ENCODE results near the gene KRT72.

The KRT72 gene

DNA sequence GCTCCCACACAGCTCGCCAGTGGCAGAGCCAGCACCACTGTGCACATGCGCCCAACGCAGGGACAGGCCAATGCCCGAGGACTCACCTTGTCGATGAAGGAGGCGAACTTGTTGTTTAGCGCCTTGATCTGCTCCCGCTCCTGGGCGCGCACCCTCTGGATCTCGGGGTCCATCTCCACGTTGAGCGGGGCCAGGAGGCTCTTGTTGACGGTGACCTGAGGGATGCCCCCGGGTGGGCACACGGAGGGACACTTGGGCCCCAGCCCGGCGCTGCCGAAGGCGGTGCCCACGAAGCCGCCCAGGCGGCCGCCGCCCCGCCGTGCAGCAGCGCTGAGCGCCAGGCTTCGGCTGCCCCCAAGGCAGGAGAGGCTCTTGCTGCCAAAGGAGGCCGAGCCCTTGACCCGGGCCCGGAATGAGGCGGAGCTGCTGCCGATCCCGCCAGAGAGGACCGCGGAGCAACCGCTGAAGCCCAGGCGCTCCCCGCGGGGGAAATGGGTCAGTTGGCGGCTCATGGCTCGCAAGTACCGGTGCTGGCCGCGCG lies at the start of gene KRT72:
TSS of gene KRT72 (minus strand) at position 523 of the 541 bp plus-strand sequence. CDS start at position 512, 11 bp downstream.
- no peak for DNase-seq

DNA sequence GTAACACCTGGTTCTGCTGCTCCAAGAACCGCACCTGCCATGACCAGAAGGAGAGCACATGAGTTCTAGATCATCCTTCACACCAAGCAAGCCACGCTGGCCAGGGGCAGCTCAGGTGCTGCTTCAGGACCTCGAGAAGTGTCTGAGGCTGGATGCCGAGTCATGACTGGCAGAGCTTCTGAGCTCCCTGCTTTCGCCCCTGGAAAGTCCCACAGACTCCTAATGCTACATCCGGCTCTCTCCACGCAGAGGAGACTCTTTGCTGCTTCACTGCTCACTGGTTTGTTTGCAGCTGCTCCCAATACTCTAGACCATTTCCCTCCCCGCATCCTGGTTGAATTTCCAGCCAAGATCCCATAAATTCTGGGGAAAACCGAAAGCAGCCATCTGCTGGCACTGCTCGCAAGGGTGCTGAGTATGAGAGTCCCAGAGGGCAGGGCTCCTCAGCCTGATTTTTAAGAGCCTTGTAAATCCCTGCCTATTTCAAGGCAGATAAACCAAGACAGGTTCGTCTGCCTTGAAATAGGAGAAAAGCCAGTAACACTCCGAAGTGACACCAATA lies 49.3 kb upstream of the KRT72 start:
- no peak for DNase-seq

DNA sequence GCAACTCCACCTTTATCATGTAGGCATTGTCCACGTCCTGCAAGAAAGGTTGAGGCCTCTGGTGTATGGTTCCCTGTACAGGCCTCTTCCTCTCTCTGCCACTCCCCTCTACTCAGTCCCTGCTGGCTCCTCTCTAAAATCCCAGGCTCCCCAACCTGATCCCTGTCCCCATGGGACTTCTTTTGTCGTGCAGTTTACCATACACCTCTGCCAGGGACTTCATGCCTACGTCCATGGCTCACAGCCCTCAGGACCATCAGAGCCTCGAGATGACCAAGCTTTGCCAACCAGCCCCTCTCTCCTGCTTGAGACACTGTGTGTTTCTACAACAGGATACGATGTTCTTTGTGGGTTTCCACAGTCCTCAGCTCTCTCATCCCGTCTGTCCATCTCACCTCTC lies 47.8 kb upstream of the KRT72 start:
- no peak for DNase-seq

DNA sequence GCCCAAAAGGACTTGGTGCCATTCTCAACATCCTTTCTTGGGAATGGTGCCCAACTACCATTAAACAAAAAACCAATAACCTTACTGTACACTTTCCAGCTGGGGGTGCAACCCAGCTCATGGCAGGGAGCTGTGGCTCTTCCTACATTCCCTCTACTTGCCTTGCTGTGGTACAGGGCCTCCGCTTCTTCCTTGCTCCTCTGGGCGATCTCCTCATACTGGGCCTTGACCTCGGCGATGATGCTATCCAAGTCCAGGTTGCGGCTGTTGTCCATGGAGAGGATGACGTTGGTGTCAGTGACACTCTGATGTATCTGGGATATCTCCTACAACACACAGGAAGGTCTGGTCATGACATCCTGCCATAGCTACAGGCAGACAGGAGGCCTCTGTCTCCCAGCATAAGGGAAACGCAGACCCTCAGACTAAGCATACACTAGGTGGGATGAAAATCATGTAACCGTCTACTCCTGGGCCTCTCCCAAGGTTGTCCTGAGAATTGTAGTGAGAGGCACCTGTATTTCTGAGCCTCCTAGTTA lies 46.8 kb upstream of the KRT72 start:
- DNase-seq, result no peak

DNA sequence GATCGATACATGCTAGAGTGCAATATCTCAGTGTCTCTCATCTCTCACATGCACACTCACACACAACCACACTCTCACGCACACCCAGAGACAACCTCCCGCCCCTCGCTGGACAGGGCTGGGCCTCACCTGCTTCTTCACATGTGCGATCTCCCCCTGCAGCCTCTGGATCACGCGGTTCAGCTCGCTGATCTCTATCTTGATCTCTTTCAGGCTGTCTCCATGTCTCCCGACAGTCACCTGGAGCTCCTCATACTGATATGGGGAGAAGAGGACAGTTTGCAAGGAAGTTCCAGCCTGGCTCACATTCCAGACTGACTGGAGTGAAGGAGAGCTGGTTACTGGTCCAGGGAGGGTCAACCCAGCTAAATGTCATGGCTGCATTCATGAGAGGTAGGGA lies 46.3 kb upstream of the KRT72 start:
- no peak for DNase-seq

DNA sequence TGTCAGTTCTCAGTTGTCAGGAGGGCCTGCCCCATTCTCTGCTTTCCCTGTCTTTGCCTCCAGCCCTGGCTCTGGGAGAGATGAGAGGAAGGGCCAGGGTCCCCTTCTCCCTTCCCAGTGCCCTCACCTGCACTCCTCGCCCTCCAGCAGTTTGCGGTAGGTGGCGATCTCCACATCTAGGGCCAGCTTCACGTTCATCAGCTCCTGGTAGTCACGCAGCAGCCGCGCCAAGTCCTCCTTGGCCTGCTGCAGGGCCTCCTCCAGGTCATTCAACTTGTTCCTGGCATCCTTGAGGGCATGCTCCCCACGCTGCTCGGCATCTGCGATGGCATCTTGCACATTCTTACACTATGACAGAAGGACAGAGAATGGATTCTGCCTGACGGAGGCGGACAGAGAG lies 45.4 kb upstream of the KRT72 start:
- no peak for DNase-seq

DNA sequence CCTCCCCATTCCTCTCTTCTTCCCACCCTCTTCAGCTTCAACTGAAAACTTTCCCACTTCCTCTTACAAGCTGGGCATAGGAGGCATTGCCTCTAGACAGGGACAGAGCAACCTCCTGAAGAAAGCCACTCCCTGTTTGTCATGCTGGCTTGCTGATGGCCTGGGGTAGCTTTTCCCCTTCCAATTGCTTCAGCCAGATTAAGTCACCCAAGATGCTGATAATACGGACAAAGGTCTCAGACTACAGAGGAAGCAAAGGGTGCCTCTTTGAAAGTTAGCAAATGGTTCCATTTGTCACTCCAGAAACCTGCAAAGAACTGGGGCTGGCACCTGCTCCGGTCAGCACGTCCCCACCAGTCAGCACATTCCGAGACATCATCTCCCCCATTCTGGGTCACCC lies 44.7 kb upstream of the KRT72 start:
- no peak for DNase-seq

DNA sequence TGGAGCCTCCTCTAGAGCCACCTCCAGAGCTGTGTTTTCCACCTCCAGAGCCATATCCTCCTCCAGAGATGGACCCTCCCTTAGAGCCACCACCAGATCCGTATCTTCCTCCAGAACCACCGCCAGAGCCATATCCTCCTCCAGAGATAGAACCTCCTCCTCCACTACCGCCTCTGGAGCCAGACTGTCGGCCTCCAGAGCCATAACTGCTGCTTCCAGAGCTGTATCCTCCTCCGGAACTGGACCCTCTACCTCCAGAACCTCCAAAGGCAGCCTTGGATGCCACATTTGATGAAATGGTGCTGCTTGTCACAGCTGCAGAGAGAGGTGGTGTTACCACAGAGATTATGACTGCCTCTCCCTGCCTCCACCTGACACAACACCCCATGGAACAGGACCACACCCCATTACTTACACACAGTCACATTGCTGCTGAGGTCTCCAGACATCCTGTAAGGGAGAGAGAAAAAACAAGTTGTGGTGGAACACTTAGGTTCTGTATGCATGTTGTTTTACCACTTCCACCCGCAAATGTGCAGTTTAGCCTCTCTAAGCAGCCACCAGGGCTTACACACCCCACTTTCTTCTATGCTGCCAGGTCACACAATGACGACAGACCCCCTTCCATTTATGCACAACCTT lies 44.0 kb upstream of the KRT72 start:
- no peak for DNase-seq

DNA sequence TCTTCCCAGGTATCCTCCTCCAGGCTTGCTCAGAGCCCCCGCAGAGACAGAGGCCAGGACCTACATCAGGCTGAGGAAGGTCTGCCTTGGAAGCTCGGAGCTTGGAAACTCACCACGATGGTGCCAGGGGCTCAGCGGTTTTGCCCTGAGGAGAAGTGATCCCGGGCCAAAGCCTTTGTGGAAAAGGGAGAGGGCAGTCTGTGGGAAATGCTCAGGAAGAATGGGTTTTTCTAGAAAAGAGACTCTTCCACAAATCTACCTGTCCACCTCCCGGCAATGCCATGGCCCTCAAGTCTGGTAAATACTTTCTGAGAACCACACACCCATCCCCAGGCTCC lies 42.8 kb upstream of the KRT72 start:
- DNase-seq, result no peak

DNA sequence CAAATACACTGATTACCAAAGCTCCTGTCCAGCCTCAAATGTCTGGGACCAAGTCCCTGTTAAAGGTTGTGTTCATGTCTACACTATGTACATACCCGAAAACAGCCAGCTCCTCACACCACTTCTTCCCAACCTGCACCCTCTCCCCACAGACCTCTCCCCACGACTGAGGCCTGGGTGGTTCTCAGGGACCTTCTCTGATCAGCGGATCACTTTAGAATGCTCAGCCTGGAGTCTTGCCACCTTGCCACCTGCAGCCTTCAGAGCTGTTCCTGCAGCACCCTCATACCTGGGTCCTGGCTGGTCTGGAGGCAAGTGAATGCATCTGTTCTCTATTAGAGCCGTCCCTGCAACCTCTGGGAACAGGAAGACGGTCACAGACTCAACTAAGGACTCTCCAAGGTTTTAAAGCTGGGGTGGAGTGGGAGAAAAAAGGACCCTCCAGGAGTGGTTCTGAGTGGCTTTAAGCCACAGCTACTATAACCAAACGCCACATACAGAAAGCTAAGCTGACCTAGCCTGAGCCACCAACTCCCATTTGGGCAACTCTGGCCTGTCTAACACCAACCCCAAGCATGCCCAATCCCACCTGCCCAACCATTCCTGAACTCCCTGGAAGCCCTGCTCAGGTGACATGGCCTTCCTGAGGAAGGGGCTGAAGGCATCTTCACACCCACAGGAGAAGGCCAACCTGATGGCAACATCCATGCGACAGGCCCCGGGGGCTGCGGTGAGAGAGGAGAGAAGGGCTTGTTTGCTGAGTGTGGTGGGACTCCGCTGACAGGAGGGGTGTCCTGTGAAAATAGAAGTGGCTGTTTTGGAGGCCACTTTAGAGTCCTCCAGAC lies 42.2 kb upstream of the KRT72 start:
- no peak for DNase-seq

DNA sequence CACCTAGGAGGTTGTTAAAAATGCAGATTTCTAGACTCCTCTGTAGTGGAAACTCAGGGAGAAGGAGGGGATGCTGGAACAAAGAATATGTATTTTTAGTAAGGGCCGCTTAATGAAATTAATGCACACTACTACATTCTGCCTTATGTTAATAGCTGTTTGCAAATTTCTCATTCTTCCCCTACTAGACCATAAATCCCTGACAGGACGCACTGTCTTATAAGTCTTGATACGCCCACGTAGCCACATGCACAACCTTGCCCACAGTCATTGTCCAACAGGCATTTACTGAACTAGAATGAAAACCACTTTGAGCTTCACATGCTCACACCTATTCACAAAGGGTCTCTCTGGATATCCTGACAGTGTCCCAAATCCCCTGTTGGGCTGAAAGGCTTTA lies 40.2 kb upstream of the KRT72 start:
- no peak for DNase-seq

DNA sequence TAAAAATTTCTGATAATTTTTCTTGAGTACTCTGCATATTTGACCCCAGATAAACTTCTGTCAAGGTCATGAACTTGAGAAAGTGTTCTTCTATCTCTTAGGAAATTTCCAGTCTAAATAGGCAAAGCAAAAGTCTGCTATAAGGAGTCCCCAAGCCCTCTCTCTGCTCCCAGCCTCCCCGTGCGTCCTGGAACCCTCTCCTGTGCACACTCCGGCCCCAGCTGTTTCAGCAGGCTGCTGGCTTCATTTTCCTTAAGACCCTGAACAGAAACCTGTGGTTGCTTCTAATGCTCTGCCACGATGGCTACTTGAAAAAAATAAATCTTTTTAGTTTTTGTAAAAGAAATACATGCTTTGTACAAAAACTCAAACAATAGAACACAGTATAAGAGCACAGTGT lies 36.0 kb upstream of the KRT72 start:
- DNase-seq, result no peak

DNA sequence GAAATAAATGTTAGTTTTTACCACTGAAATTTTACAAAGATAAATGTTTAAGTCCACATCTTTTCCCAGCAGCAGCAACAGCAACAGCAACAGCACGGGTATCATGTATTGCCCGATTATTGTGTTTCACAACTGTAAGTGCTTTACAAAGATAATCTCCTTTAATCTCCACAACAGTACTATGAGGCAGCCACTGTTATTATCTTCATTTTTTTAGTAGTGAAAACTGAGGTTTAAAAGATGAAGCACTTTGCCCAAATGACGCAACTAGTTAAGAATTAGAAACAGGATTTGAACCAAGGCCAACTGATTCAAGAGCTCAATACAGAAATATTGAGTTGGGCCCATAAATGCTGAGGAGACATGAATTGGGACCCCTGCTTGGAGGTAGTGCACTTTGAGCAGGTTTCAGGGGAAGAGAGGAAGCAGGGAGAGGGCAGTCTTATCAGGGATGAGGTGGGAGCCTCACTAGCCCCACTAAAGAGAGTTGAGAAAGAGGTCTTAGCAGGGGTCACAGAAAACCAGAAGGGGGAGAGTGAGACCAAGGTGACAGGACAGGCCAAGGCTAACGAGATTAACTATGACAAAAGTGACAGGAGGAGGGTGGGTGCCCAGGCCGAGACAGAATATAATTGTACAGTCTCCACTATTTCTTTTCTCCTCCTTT lies 35.5 kb upstream of the KRT72 start:
- DNase-seq, result no peak

DNA sequence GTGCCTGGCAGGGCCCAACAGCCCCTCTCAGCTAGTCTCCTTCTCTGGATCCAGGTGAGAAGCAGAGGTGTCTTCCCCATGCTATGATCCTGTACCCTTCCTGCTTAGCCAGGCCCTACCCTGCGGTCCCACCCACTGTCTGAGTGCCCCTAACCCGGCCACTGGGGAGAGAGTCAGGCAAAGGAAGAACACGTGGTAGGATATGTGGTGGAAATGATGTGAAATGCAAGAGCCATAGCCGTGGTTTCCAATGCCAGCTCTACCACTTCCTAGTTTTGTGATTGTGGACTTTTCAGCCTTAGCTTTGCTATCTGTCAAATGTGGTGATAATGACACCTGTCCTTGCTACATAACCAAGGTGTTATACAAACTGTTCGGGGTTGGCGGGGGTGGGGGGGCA lies 34.9 kb upstream of the KRT72 start:
- DNase-seq, result no peak

DNA sequence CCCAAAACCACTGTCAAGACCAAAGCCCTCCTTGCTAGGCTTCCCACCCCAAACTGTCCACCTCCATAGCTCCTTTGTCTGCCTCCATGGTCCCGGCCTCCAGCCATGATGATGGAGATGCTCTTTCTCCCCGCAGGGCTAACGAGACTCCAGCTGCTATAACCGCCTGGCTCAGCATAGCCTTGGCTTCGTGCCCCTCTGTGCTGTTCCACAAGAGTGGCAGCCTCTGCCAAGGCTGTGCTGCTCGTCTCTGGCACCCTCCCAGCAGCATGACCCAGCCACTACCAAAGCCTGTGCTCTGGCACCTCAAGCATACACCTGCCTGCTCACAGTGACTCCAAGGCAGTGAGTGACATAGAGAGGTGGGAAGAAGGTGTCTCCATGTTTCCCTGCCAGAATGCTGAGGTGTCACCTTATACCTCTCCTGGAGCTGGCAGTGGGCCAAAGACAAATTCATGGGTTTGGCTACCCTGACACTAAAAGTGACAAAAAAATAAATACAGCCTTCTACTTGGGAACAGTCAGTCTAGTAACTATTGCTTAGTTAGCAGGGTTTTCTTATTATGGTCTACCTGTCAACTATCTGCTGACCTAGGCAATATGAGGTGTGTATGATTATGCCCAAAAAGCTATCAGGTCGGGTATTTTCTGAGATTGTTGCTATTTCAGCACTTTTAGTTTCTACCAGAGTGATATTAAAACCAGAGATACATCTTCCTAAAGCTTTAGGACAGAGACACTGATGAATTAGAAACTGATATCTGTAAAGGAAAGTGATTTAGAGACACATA lies 33.2 kb upstream of the KRT72 start:
- no peak for DNase-seq

DNA sequence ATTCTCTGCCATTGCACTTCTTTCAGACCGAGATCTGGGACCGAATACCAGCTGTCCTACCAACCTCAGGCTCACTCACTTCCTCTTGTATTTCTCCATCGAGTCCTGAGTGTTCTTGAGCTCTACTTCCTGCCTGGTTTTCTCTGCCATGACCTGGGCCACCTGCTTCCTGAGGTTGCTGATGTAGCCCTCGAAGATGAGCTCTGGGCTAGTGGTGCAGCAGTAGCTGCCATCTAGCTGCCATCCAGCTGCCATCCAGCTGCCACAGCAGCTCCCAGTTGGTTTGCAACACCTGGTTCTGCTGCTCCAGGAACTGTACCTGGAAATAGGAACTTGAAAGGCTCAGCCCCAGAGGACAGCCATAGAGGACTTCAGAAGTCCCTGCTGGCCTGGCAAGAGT lies 32.1 kb upstream of the KRT72 start:
- no peak for DNase-seq

DNA sequence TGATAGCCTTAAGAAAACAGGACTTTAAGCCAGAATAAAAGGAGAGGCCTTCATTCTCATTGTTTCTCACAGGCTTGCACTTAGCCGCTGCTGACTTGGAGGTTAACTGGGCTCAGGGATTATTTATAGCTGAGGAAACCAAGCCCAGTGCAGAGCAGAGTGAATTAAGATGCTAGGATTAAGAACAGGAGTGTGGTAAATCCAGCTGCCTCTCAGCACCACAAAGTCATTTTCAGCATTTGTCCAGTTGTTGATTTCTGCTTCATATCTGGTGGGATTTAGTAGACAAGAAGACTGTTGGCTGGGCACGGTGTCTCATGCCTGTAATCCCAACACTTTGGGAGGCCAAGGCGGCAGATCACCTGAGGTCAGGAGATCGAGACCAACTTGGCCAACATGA lies 31.4 kb upstream of the KRT72 start:
- DNase-seq, result no peak

DNA sequence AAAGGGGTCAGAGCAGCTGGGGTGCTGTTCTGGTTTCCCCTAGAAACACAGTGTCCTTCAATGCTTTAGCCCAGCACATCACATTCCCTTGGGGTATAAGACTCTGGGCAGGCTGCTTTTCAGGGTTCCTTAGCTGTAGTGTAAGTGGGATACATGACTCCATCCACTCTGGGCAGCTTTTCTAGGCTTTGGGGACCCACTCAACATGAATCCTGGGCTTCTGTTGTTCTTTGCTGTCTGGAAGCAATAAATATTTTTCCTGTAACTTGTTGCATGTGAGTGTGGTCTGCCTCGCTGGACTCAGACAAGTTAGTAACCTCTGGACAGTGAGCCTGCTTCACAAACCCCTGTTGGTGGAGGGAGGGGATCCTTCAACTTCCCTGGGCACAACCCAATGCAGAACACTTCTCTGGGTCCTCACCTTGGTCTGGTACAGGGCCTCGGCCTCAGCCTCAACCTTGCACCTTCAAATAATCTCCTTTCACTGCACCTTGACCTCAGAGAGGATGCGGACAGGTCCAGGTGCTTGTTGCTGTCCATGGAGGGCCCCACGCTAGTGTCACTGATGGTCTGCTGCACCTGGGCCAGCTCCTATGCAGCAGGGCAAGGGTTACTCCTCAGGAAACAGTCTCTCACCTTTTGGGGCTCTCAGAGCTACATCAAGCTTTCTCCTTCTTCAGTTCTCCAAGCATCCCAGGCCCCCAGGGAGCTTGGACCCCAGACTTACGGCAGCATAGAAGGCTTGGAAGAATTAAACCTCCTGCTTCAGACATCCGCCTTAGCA lies 30.6 kb upstream of the KRT72 start:
- no peak for DNase-seq

DNA sequence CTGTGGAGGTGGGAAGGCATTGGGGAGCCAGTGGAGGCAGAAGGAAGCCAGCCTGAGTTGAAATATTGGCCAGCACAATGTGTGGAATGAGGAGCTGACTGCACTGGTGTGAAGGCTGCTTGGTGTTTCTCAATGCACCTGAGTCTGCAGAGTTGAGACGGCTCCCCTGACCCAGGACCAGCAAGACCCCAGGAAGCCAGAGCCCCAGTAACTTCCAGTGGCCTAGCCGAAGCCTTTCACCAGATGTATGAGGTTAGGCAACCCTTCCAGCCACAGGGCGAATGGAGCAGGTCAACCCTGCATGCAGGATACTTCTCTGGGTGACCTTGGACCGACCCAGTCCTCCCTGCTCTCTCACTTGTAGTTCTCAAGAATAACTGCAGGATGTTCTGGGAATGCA lies 30.0 kb upstream of the KRT72 start:
- no peak for DNase-seq

DNA sequence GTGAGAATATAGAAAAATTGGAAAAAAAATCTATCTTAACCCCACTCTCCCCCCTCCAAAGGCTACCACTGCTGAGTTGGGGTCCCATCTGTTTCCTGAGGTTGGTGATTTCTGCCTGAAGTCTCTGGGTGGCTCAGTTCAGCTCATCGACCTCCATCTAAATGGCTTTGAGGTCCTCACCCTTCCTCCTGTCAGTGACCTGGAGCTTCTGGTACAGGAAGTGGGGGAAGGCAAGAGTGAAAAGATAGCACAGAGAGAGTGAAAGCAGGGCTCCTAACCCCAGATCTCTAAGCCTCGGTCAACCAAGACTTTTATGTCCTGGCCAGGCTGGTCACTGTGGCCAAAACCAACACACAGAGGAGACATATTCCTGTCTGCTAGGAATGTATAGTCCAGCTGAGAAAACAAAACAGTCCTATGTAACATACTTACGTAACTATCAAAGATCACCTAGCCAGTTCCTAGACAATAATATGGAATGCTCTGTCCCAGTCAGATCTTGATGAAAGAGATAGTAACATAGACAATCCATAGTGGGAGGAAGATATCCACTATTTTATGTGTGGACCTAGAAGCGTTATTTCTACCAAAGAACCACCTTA lies 29.4 kb upstream of the KRT72 start:
- no peak for DNase-seq

DNA sequence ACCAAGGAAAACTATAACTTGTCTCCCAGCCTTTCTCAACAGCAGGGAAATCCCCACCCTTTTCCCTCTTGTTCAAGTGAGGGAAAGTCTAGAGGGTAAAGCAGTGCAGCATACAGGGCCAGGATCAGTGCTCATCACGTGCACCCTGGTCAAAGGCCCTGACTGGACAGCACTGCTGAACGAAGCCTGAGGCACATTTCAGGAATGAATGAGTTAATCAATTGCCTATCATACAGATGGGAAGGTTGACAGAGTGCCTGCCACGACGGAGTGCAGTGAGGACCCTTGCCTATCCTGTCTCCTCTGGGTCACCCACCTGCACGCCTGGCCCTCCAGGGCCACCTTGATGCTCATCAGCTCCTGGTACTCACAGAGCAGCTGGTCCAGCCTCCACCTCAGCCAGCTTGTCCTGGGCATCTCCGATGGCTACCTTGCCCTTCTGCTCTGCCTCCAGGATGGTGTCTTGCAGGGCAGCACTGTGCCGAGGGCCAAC lies 28.8 kb upstream of the KRT72 start:
- DNase-seq, result no peak

All from NCI-H1436 treated with DMSO at 0.1 percent for 48 hours (cell line).